Lung (tissue), 12 donors: ENCODE measurements around the gene SSBP3. TPM values are rescaled to one million over a fixed set of nuclear protein-coding genes. Genes with fewer than 3 reads are reported as not detected.

Experiments
- ATAC-seq: fragments of 200-7000 bp; cut with Tn5 transposase; one replicate; pipeline ENCODE4 v1.9.1; 2020; ENCODE audit warnings: moderate number of reproducible peaks; ENCODE audit not compliant: insufficient read depth, low FRiP score
- DNase-seq, 3 donors: peaks; one replicate each; pipeline ENCODE4 v3.0.0-alpha.2; 2013 to 2017
- H3K27ac ChIP-seq, 2 donors: one replicate each; pipeline ENCODE4 v1.5.1; 2013; ENCODE audit warnings: mild to moderate bottlenecking in 2 of 2, moderate library complexity in 2 of 2, control low read depth in 1 of 2, inconsistent platforms in 1 of 2, low read depth in 1 of 2, low read length in 1 of 2
- H3K27me3 ChIP-seq, 3 donors: one replicate each; pipeline ENCODE4 v1.5.1; 2013; ENCODE audit warnings: low read length in 2 of 3; ENCODE audit not compliant: control insufficient read depth in 3 of 3, insufficient read depth in 3 of 3
- H3K36me3 ChIP-seq, 4 donors: one replicate each; pipeline ENCODE4 v1.5.1; 2013; ENCODE audit warnings: low read length in 4 of 4, mild to moderate bottlenecking in 1 of 4, moderate library complexity in 1 of 4; ENCODE audit not compliant: control insufficient read depth in 4 of 4, insufficient read depth in 4 of 4
- H3K4me1 ChIP-seq, 5 donors: one replicate each; pipeline ENCODE4 v1.5.1; 2013; ENCODE audit warnings: low read length in 5 of 5, mild to moderate bottlenecking in 2 of 5, moderate library complexity in 1 of 5; ENCODE audit not compliant: control insufficient read depth in 5 of 5, insufficient read depth in 5 of 5
- H3K4me3 ChIP-seq: one replicate; pipeline ENCODE4 v1.5.1; 2013; ENCODE audit warnings: mild to moderate bottlenecking, control low read depth, moderate library complexity
- H3K9ac ChIP-seq, 2 donors: one replicate each; pipeline ENCODE4 v1.5.1; 2013; ENCODE audit warnings: low read length in 2 of 2, control low read depth in 1 of 2; ENCODE audit not compliant: insufficient read depth in 1 of 2
- H3K9me3 ChIP-seq, 4 donors: one replicate each; pipeline ENCODE4 v1.5.1; 2013; ENCODE audit warnings: low read length in 3 of 4, mild to moderate bottlenecking in 1 of 4, moderate library complexity in 1 of 4; ENCODE audit not compliant: control insufficient read depth in 4 of 4, insufficient read depth in 3 of 4
- CTCF ChIP-seq: IDR thresholded peaks from 2 replicates; pipeline ENCODE4 v1.5.1; 2012; ENCODE audit warnings: mild to moderate bottlenecking; ENCODE audit errors: control extremely low read depth, extremely low read depth
- WGBS, 2 donors: extraction: QIAGEN DNeasy Blood & Tissue Kit; methylation state at CpG; one replicate each; pipeline ENCODE4 v1.1.7; 2013; 5-methylcytosine and 5-hydroxymethylcytosine counted together
- polyA plus RNA-seq, 2 donors: library from polyadenylated mRNA; stranded (reverse); fragments of 200-250 nt; gene quantifications; one replicate each; pipeline ENCODE4 v1.2.1, GENCODE V29; 2013
- total RNA-seq, 2 donors: library from RNA; depleted of rRNA in 1 of 2; stranded (reverse); fragments of >200 nt in 1 of 2; gene quantifications; one replicate each; pipeline ENCODE4 v1.2.1, GENCODE V29; 2014 to 2021
- donor health status: control.
- donor health status: control.
- donor health status: Bipolar disorder and iron deficiency.
- donor health status: healthy.
- donor health status: DM: yes; HTN: yes; CAD: no.

SSBP3 gene
- total and polyA plus RNA-seq, 4 donors: 15.9 to 47.8 (median 34.8) TPM

GRCh38 chr1:54314696-54315095, 91.5 kb downstream of the SSBP3 start:
- TF ChIP-seq CTCF: no peak
- no peak for ATAC-seq
- Histone ChIP-seq H3K9me3 (no peaks in the 10 kb centered on the region), H3K36me3 (peaks cover 0 to 2% (median 0%) of the 10 kb centered on the region in 4 donors), H3K27me3 (no peaks in the 10 kb centered on the region), H3K4me3 (no peak overlapping the region), H3K27ac (no peak overlapping the region), H3K4me1 (peaks cover 17 to 50% (median 36%) of the 10 kb centered on the region in 5 donors), H3K9ac (peak overlapping the region in 1 of 2 donors; percentile 6)
- peak in 1 of 3 donors; percentile 27 for DNase-seq
- WGBS, 2 donors: 44 to 72% methylated on average over 6 of the region's 6 CpGs

- peak overlapping the region; percentile 49 to 78 for H3K27ac ChIP-seq
- no peak for TF ChIP-seq CTCF
- H3K36me3 ChIP-seq: no peaks in the 10 kb centered on the region
- no peaks in the 10 kb centered on the region for H3K27me3 ChIP-seq
- WGBS, 2 donors: 37 to 46% methylated on average over 7 of the region's 7 CpGs
- no peak overlapping the region for H3K4me3 ChIP-seq
- no peak overlapping the region for H3K9ac ChIP-seq
- DNase-seq (peak; percentile 78 to 87 (median 79)), ATAC-seq (peak; percentile 13)
- no peaks in the 10 kb centered on the region for H3K9me3 ChIP-seq
- peaks cover 23 to 58% (median 37%) of the 10 kb centered on the region in 5 donors for H3K4me1 ChIP-seq
Measured at GRCh38 chr1:54312796-54313316, 93.3 kb downstream of the SSBP3 start.

- H3K9me3 ChIP-seq: no peaks in the 10 kb centered on the region
- H3K4me1 ChIP-seq: peaks cover 23 to 58% (median 40%) of the 10 kb centered on the region in 5 donors
- peak overlapping the region in 1 of 2 donors; percentile 61 for H3K27ac ChIP-seq
- no peaks in the 10 kb centered on the region for H3K27me3 ChIP-seq
- no peaks in the 10 kb centered on the region for H3K36me3 ChIP-seq
- H3K4me3 ChIP-seq: no peak overlapping the region
- DNase-seq: no peak
- no peak overlapping the region for H3K9ac ChIP-seq
- 91 to 93% methylated on average over 7 of the region's 7 CpGs for WGBS, 2 donors
- no peak for TF ChIP-seq CTCF
- ATAC-seq: no peak
Measured at GRCh38 chr1:54311506-54311905, 94.7 kb downstream of the SSBP3 start.
